Measurements from ENCODE around the gene SFXN5. TPM values are rescaled to one million over a fixed set of nuclear protein-coding genes. Genes with fewer than 3 reads are reported as not detected.

SFXN5 gene
- total and polyA plus RNA-seq, 5 experiments from 2014 or later: 1.7 to 20.0 (median 3.5) TPM

GRCh38 chr2:73110168-73111072 is 38.9 kb upstream of the SFXN5 start:
- Mint-ChIP-seq H3K4me1 (peaks cover 20 to 34% (median 23%) of the 10 kb centered on the region in 4 donors), H3K27me3 (peaks cover 0 to 1% (median 0%) of the 10 kb centered on the region in 5 donors), H3K27ac (peak overlapping the region in 4 of 10 donors; percentile 7 to 89 (median 61)), H3K36me3 (peaks cover 0 to under 1% (median 0%) of the 10 kb centered on the region in 3 donors), H3K9me3 (no peaks in the 10 kb centered on the region), H3K4me3 (peak overlapping the region; percentile 12 to 89 (median 83))
- POLR2A ChIA-PET: no interaction called here
- ATAC-seq (no peak), DNase-seq (no peak)

GRCh38 chr2:73109431-73110167 is 38.1 kb upstream of the SFXN5 start:
- no peak for DNase-seq
- peaks cover 20 to 34% (median 24%) of the 10 kb centered on the region in 4 donors for H3K4me1 Mint-ChIP-seq
- POLR2A ChIA-PET: no interaction called here
- H3K4me3 Mint-ChIP-seq: no peak overlapping the region
- no peaks in the 10 kb centered on the region for H3K9me3 Mint-ChIP-seq
- peaks cover 0 to 1% (median 0%) of the 10 kb centered on the region in 5 donors for H3K27me3 Mint-ChIP-seq
- H3K36me3 Mint-ChIP-seq: peaks cover 0 to 2% (median 0%) of the 10 kb centered on the region in 3 donors
- H3K27ac Mint-ChIP-seq: peak overlapping the region in 3 of 10 donors; percentile 3 to 51 (median 7)
- ATAC-seq: no peak

GRCh38 chr2:73107211-73107926 is 35.9 kb upstream of the SFXN5 start:
- Mint-ChIP-seq H3K36me3 (peaks cover 0 to 2% (median 0%) of the 10 kb centered on the region in 3 donors), H3K4me1 (peaks cover 20 to 34% (median 27%) of the 10 kb centered on the region in 4 donors), H3K27ac (no peak overlapping the region), H3K27me3 (peaks cover 0 to 1% (median 0%) of the 10 kb centered on the region in 5 donors), H3K9me3 (no peaks in the 10 kb centered on the region), H3K4me3 (peak overlapping the region in 1 of 10 donors; percentile 20)
- DNase-seq (no peak), ATAC-seq (no peak)
- POLR2A ChIA-PET: no interaction called here

GRCh38 chr2:73106791-73107190 is 35.3 kb upstream of the SFXN5 start:
- H3K27ac Mint-ChIP-seq: peak overlapping the region in 1 of 10 donors; percentile 25
- peaks cover 0 to 2% (median 0%) of the 10 kb centered on the region in 3 donors for H3K36me3 Mint-ChIP-seq
- H3K9me3 Mint-ChIP-seq: no peaks in the 10 kb centered on the region

GRCh38 chr2:73105511-73105971 is 34.0 kb upstream of the SFXN5 start:
- ATAC-seq: no peak
- Mint-ChIP-seq H3K9me3 (no peaks in the 10 kb centered on the region), H3K27ac (peak overlapping the region in 1 of 10 donors; percentile 31), H3K36me3 (peaks cover 0 to 2% (median 0%) of the 10 kb centered on the region in 3 donors), H3K4me1 (peaks cover 5 to 19% (median 15%) of the 10 kb centered on the region in 4 donors), H3K27me3 (no peaks in the 10 kb centered on the region), H3K4me3 (no peak overlapping the region)
- DNase-seq: no peak
- POLR2A ChIA-PET: no interaction called here

More at GRCh38 chr2:73106791-73107190, 35.3 kb upstream of the SFXN5 start:
- no peak overlapping the region for H3K4me3 Mint-ChIP-seq
- H3K4me1 Mint-ChIP-seq: peaks cover 18 to 29% (median 24%) of the 10 kb centered on the region in 4 donors
- DNase-seq (no peak), ATAC-seq (no peak)
- H3K27me3 Mint-ChIP-seq: peaks cover 0 to 1% (median 0%) of the 10 kb centered on the region in 5 donors
- POLR2A ChIA-PET: no interaction called here

GRCh38 chr2:73104933-73105332 is 33.4 kb upstream of the SFXN5 start:
- H3K27me3 Mint-ChIP-seq: no peaks in the 10 kb centered on the region
- H3K4me3 Mint-ChIP-seq: no peak overlapping the region
- no peak for ATAC-seq
- no peaks in the 10 kb centered on the region for H3K9me3 Mint-ChIP-seq
- H3K36me3 Mint-ChIP-seq: peaks cover 0 to 2% (median 0%) of the 10 kb centered on the region in 3 donors
- peak overlapping the region in 2 of 10 donors; percentile 44 to 61 for H3K27ac Mint-ChIP-seq
- POLR2A ChIA-PET: no interaction called here
- peak in 1 of 10 donors; percentile 6 for DNase-seq
- H3K4me1 Mint-ChIP-seq: peaks cover 4 to 19% (median 14%) of the 10 kb centered on the region in 4 donors

GRCh38 chr2:73103018-73103542 is 31.6 kb upstream of the SFXN5 start:
- Mint-ChIP-seq H3K4me3 (no peak overlapping the region), H3K27me3 (no peaks in the 10 kb centered on the region), H3K36me3 (peaks cover 0 to 2% (median 0%) of the 10 kb centered on the region in 3 donors), H3K4me1 (peaks cover under 1 to 13% (median 9%) of the 10 kb centered on the region in 4 donors), H3K27ac (peak overlapping the region in 3 of 10 donors; percentile 16 to 47 (median 44)), H3K9me3 (no peaks in the 10 kb centered on the region)
- ATAC-seq (no peak), DNase-seq (peak in 1 of 10 donors; percentile 37)
- POLR2A ChIA-PET: no interaction called here

GRCh38 chr2:73101626-73102256 is 30.2 kb upstream of the SFXN5 start:
- DNase-seq: peak in 1 of 10 donors; percentile 23
- Mint-ChIP-seq H3K4me3 (no peak overlapping the region), H3K27me3 (no peaks in the 10 kb centered on the region), H3K9me3 (no peaks in the 10 kb centered on the region), H3K4me1 (peaks cover 0 to 8% (median 4%) of the 10 kb centered on the region in 4 donors), H3K27ac (peak overlapping the region in 1 of 10 donors; percentile 66), H3K36me3 (peaks cover 0 to 2% (median 0%) of the 10 kb centered on the region in 3 donors)
- POLR2A ChIA-PET: no interaction called here
- ATAC-seq: no peak

GRCh38 chr2:73100956-73101355 is 29.4 kb upstream of the SFXN5 start:
- peaks cover 0 to 10% (median 3%) of the 10 kb centered on the region in 4 donors for H3K4me1 Mint-ChIP-seq
- peak in 1 of 10 donors; percentile 43 for DNase-seq
- peak overlapping the region in 1 of 10 donors; percentile 39 for H3K27ac Mint-ChIP-seq
- POLR2A ChIA-PET: no interaction called here
- peaks cover 0 to 2% (median 0%) of the 10 kb centered on the region in 3 donors for H3K36me3 Mint-ChIP-seq
- H3K9me3 Mint-ChIP-seq: no peaks in the 10 kb centered on the region
- no peaks in the 10 kb centered on the region for H3K27me3 Mint-ChIP-seq
- H3K4me3 Mint-ChIP-seq: no peak overlapping the region
- ATAC-seq: no peak

- no peak overlapping the region for H3K27ac Mint-ChIP-seq
- DNase-seq (peak in 1 of 10 donors; percentile 43), ATAC-seq (no peak)
- H3K36me3 Mint-ChIP-seq: no peaks in the 10 kb centered on the region
- no peaks in the 10 kb centered on the region for H3K27me3 Mint-ChIP-seq
- POLR2A ChIA-PET: no interaction called here
- no peak overlapping the region for H3K4me3 Mint-ChIP-seq
- peaks cover 0 to 7% (median 3%) of the 10 kb centered on the region in 4 donors for H3K4me1 Mint-ChIP-seq
- H3K9me3 Mint-ChIP-seq: no peaks in the 10 kb centered on the region
Measured at GRCh38 chr2:73099486-73099885, 28.0 kb upstream of the SFXN5 start.

GRCh38 chr2:73095910-73096309 is 24.4 kb upstream of the SFXN5 start:
- ATAC-seq: no peak
- H3K27ac Mint-ChIP-seq: no peak overlapping the region

More at GRCh38 chr2:73095910-73096309, 24.4 kb upstream of the SFXN5 start:
- POLR2A ChIA-PET: no interaction called here
- Mint-ChIP-seq H3K36me3 (no peaks in the 10 kb centered on the region), H3K27me3 (no peaks in the 10 kb centered on the region), H3K4me1 (peaks cover 0 to 9% (median 0%) of the 10 kb centered on the region in 4 donors), H3K9me3 (no peaks in the 10 kb centered on the region), H3K4me3 (no peak overlapping the region)
- DNase-seq: no peak

Data from naive thymus-derived CD8-positive, alpha-beta T cell (primary cell).